A673 (cell line): ENCODE data around the gene RECQL5. TPM values are rescaled to one million over a fixed set of nuclear protein-coding genes. Genes with fewer than 3 reads are reported as not detected.

Source experiments
- BruUV-seq: library from RNA; stranded (reverse); fragments of 400-500 nt; replicated peaks from 2 replicates; lab custom pipeline; 2021; lab: Mats Ljungman, UMichigan
- CTCF ChIA-PET: fragments of 300-600 bp; sonication (Branson Sonifier 250); formaldehyde crosslinking; loops from one replicate; lab custom pipeline; 2022; ENCODE audit warnings: antibody characterized with exemption; lab: Charles Lee
- POLR2A ChIA-PET: fragments of 300-600 bp; sonication (Branson Sonifier 250); formaldehyde crosslinking; loops from one replicate; lab custom pipeline; 2022; ENCODE audit warnings: antibody characterized with exemption; ENCODE audit not compliant: low non-redundant PET; lab: Charles Lee
- DNase-seq: peaks from one replicate; pipeline ENCODE4 v3.0.0-alpha.2; 2015; ENCODE audit warnings: low spot score
- H3K27ac ChIP-seq: fragments of 200-600 bp; sonication (generic); 2 replicates; pipeline ENCODE4 v1.5.1; 2016; ENCODE audit warnings: mixed run types, low read depth, mild to moderate bottlenecking, mixed read lengths, antibody characterized with exemption, low read length; ENCODE audit not compliant: poor library complexity, severe bottlenecking
- H3K27me3 ChIP-seq: fragments of 200-600 bp; sonication (generic); replicated peaks from 2 replicates; pipeline ENCODE4 v1.6.1; 2017; ENCODE audit warnings: mixed run types, low read depth, mild to moderate bottlenecking, mixed read lengths, antibody characterized with exemption, low read length; ENCODE audit not compliant: insufficient read depth, poor library complexity
- H3K36me3 ChIP-seq: fragments of 200-600 bp; sonication (generic); 2 replicates; pipeline ENCODE4 v1.6.1; 2016; ENCODE audit warnings: mixed run types, mild to moderate bottlenecking, mixed read lengths, antibody characterized with exemption, low read length; ENCODE audit not compliant: insufficient read depth, poor library complexity, severe bottlenecking
- H3K4me1 ChIP-seq: fragments of 200-600 bp; sonication (generic); 2 replicates; pipeline ENCODE4 v1.6.1; 2017; ENCODE audit warnings: mixed run types, mild to moderate bottlenecking, mixed read lengths, antibody characterized with exemption, low read length; ENCODE audit not compliant: insufficient read depth, poor library complexity, severe bottlenecking
- H3K4me3 ChIP-seq: fragments of 200-600 bp; sonication (generic); 2 replicates; pipeline ENCODE4 v1.5.1; 2016; ENCODE audit warnings: low read depth, mixed run types, mild to moderate bottlenecking, mixed read lengths, low read length; ENCODE audit not compliant: poor library complexity, severe bottlenecking
- H3K9me3 ChIP-seq: fragments of 200-600 bp; sonication (generic); 2 replicates; pipeline ENCODE4 v1.6.1; 2016; ENCODE audit warnings: mixed run types, low read depth, mild to moderate bottlenecking, mixed read lengths, antibody characterized with exemption, low read length; ENCODE audit not compliant: poor library complexity, severe bottlenecking
- EZH2 ChIP-seq: fragments of 200-600 bp; sonication (generic); IDR thresholded peaks from 2 replicates; pipeline ENCODE4 v1.6.1; 2017; ENCODE audit warnings: borderline replicate concordance, low read depth, mild to moderate bottlenecking, mixed read lengths, antibody characterized with exemption, low read length; ENCODE audit not compliant: poor library complexity, severe bottlenecking
- intact Hi-C: fragments of 100-400 bp; cut with micrococcal nuclease; formaldehyde crosslinking; loops from one replicate; pipeline ENCODE4 v1.10.0; 2022; ENCODE audit not compliant: unreplicated experiment
- total RNA-seq: library from RNA; stranded (reverse); gene quantifications from 2 replicates; pipeline ENCODE4 v1.2.3, GENCODE V29; 2021
- TF ChIP-seq, protein P1 (sequence below): fragments of 300-800, 200-600 bp; sonication (generic); conservative IDR thresholded peaks from 2 replicates; pipeline ENCODE4 v1.5.1; 2017; ENCODE audit warnings: low read depth, mild to moderate bottlenecking, antibody characterized with exemption, low read length, moderate library complexity, mixed read lengths

Gene RECQL5
- total RNA-seq, 1 experiment from 2014 or later = 30.6 TPM

DNA sequence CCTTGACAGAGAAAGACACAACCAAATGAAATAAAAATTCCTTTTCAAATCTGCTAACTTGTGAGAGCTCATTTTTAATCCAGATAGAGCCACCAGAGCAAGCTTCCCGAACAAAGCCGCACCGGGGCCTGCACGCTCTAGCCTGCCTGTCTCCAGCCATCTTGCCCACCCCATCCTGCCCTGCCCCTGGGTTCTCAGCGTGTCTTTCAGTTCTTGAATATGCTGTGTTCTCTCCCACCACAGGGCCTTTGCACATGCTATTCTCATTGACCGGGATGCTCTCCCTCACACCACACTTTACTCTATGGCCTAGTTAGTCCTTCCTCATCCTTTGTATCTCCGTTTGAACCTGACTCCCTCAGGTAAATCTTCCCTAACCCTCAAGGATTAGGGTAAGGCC, 19.0 kb downstream of the RECQL5 start:
- no peak for DNase-seq
- no peak overlapping the region for H3K27ac ChIP-seq

DNA sequence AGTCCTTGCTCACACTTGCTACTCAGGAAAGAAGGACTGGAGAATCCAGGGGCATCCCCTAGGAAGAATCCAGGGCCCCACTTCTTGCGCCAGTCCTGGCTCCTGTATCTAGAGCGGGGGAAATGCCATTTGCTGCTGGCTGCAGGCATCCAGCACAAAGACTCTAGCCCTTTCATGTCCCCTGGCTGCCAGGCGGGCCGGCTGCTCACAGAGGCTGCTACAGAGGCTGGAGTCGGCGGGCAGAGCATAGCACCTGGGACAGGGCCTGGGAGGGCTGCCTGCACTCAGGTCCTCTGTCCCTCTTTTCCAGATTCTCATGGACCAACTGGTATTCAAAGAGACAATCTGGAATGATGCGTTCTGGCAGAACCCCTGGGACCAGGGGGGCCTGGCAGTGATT, 19.9 kb downstream of the RECQL5 start:
- no peak overlapping the region for H3K27ac ChIP-seq
- H3K4me3 ChIP-seq = no peak overlapping the region
- intact Hi-C loops = no loop called here
- TF ChIP-seq, protein P1, sequence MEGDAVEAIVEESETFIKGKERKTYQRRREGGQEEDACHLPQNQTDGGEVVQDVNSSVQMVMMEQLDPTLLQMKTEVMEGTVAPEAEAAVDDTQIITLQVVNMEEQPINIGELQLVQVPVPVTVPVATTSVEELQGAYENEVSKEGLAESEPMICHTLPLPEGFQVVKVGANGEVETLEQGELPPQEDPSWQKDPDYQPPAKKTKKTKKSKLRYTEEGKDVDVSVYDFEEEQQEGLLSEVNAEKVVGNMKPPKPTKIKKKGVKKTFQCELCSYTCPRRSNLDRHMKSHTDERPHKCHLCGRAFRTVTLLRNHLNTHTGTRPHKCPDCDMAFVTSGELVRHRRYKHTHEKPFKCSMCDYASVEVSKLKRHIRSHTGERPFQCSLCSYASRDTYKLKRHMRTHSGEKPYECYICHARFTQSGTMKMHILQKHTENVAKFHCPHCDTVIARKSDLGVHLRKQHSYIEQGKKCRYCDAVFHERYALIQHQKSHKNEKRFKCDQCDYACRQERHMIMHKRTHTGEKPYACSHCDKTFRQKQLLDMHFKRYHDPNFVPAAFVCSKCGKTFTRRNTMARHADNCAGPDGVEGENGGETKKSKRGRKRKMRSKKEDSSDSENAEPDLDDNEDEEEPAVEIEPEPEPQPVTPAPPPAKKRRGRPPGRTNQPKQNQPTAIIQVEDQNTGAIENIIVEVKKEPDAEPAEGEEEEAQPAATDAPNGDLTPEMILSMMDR = no peak
- TF ChIP-seq EZH2 = no peak
- CTCF ChIA-PET = no interaction called here
- H3K36me3 ChIP-seq = peaks cover 4% of the 10 kb centered on the region
- POLR2A ChIA-PET = no interaction called here
- no TSS peak for BruUV-seq
- no peaks in the 10 kb centered on the region for H3K27me3 ChIP-seq
- DNase-seq = no peak
- H3K4me1 ChIP-seq = no peaks in the 10 kb centered on the region
- no peaks in the 10 kb centered on the region for H3K9me3 ChIP-seq

More for the DNA sequence above, 19.0 kb downstream of the RECQL5 start:
- POLR2A ChIA-PET = no interaction called here
- Histone ChIP-seq H3K27me3 (no peaks in the 10 kb centered on the region), H3K36me3 (peaks cover 4% of the 10 kb centered on the region), H3K4me1 (no peaks in the 10 kb centered on the region), H3K9me3 (no peaks in the 10 kb centered on the region), H3K4me3 (no peak overlapping the region)
- TF ChIP-seq EZH2 = no peak
- TF ChIP-seq, protein P1 = no peak
- intact Hi-C loops = no loop called here
- CTCF ChIA-PET = no interaction called here
- BruUV-seq = no TSS peak

DNA sequence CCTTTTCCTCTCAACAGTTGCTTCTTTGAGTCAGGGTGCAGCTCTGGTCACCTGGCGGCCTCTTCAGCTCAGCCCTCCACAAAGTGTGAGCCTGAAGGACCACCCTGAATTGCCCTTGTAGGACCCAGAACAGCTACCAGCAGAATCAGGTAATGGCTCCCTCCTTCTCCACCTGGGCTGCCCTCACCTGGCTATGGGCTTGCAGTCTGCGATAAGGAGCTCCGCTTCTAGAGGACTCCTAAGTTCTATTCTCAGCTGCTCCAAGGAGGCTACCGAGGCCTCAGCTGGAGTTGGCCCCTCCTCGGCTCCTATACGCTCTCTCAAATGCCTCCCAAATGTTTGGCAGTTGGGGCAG, 20.3 kb downstream of the RECQL5 start:
- Histone ChIP-seq H3K9me3 (no peaks in the 10 kb centered on the region), H3K4me3 (no peak overlapping the region), H3K4me1 (no peaks in the 10 kb centered on the region), H3K27me3 (no peaks in the 10 kb centered on the region), H3K27ac (no peak overlapping the region), H3K36me3 (peaks cover 4% of the 10 kb centered on the region)
- ChIA-PET POLR2A (no interaction called here), CTCF (no interaction called here)
- TF ChIP-seq, protein P1 = no peak
- no peak for TF ChIP-seq EZH2
- no TSS peak for BruUV-seq
- intact Hi-C loops = no loop called here
- DNase-seq = no peak
